H1 (cell line): ENCODE data around the gene CIITA. TPM values are rescaled to one million over a fixed set of nuclear protein-coding genes. Genes with fewer than 3 reads are reported as not detected.

Source experiments
- CTCF ChIA-PET: fragments of 300-600 bp; sonication (Branson Sonifier 250); formaldehyde crosslinking; loops from one replicate; lab custom pipeline; 2021; ENCODE audit not compliant: partially characterized antibody; lab: Charles Lee
- POLR2A ChIA-PET: fragments of 300-600 bp; sonication (Branson Sonifier 250); formaldehyde crosslinking; loops from one replicate; lab custom pipeline; 2021; ENCODE audit warnings: inconsistent platforms; ENCODE audit not compliant: partially characterized antibody; lab: Charles Lee
- DNase-seq, 2 experiments: peaks; one replicate each; pipeline versions ENCODE4 v3.0.0 to v3.0.0-alpha.2; 2010 to 2022; ENCODE audit warnings: low spot score in 2 of 2, low read depth in 1 of 2, mixed read lengths in 1 of 2
- FAIRE-seq: peaks from 2 replicates; lab custom pipeline; 2011; peaks lifted over from hg19 to GRCh38; lab: Jason Lieb, UNC
- H2AFZ ChIP-seq: 2 replicates; pipeline ENCODE4 v1.8.1; 2012; ENCODE audit warnings: low read length, inconsistent platforms
- H2AK5ac ChIP-seq: 2 replicates; pipeline ENCODE4 v1.6.1; 2013; ENCODE audit warnings: low read depth, low read length
- H2BK120ac ChIP-seq: replicated peaks from 2 replicates; pipeline ENCODE3; 2013; ENCODE audit warnings: low read depth, low read length, inconsistent platforms
- H2BK12ac ChIP-seq: 2 replicates; pipeline ENCODE4 v1.6.1; 2013; ENCODE audit warnings: low read depth, low read length
- H2BK15ac ChIP-seq: 2 replicates; pipeline ENCODE4 v1.6.1; 2013; ENCODE audit warnings: low read length
- H2BK20ac ChIP-seq: 2 replicates; pipeline ENCODE4 v1.6.1; 2013; ENCODE audit warnings: low read length
- H2BK5ac ChIP-seq: 2 replicates; pipeline ENCODE4 v1.6.1; 2013; ENCODE audit warnings: low read depth, low read length
- H3K14ac ChIP-seq: 2 replicates; pipeline ENCODE4 v1.6.1; 2013; ENCODE audit warnings: inconsistent platforms; ENCODE audit not compliant: insufficient read length
- H3K18ac ChIP-seq: 2 replicates; pipeline ENCODE4 v1.6.1; 2013; ENCODE audit warnings: low read length; ENCODE audit errors: extremely low read depth
- H3K23ac ChIP-seq: 2 replicates; pipeline ENCODE4 v1.6.1; 2013; ENCODE audit warnings: inconsistent platforms; ENCODE audit not compliant: insufficient read length
- H3K23me2 ChIP-seq: 2 replicates; pipeline ENCODE4 v1.6.1; 2013; ENCODE audit warnings: low read depth, low read length
- H3K27ac ChIP-seq: 2 replicates; pipeline ENCODE4 v1.6.1; 2011; ENCODE audit warnings: low read depth, low read length, inconsistent platforms
- H3K27me3 ChIP-seq, 4 experiments: replicated peaks in 1 of 4; 1 replicate in 1 of 4; 2 replicates in 3 of 4; pipeline versions ENCODE4 v1.6.1 to v1.8.1; 2011 to 2013; ENCODE audit warnings: low read length in 3 of 4, mild to moderate bottlenecking in 3 of 4, inconsistent platforms in 2 of 4, mixed read lengths in 2 of 4, moderate library complexity in 1 of 4; ENCODE audit not compliant: control insufficient read depth in 3 of 4, insufficient read depth in 3 of 4; ENCODE audit errors: extremely low read depth in 1 of 4
- H3K36me3 ChIP-seq, 4 experiments: 2 replicates each; pipeline versions ENCODE4 v1.6.1 to v1.8.1; 2011 to 2013; ENCODE audit warnings: mild to moderate bottlenecking in 4 of 4, low read length in 3 of 4, moderate library complexity in 2 of 4, control low read depth in 1 of 4, inconsistent platforms in 1 of 4; ENCODE audit not compliant: insufficient read depth in 4 of 4, control insufficient read depth in 2 of 4
- H3K4ac ChIP-seq: replicated peaks from 2 replicates; pipeline ENCODE3; 2013; ENCODE audit warnings: low read length, low read depth, mixed read lengths, inconsistent platforms; ENCODE audit not compliant: insufficient read length
- H3K4me1 ChIP-seq, 4 experiments: replicated peaks in 1 of 4; 1 replicate in 1 of 4; 2 replicates in 3 of 4; pipeline versions ENCODE4 v1.6.1 to v1.8.1; 2011 to 2013; ENCODE audit warnings: low read length in 3 of 4, inconsistent platforms in 2 of 4, mixed read lengths in 1 of 4; ENCODE audit not compliant: insufficient read depth in 4 of 4, control insufficient read depth in 3 of 4
- H3K4me2 ChIP-seq, 2 experiments: 2 replicates each; pipeline versions ENCODE4 v1.6.1 to v1.8.1; 2011 to 2013; ENCODE audit warnings: low read depth in 2 of 2, low read length in 2 of 2, control low read depth in 1 of 2, inconsistent platforms in 1 of 2, mild to moderate bottlenecking in 1 of 2; ENCODE audit not compliant: insufficient read depth in 1 of 2
- H3K4me3 ChIP-seq, 4 experiments: fragments of 200-600, 300-600 bp in 1 of 4; sonication (generic), shearing (Covaris generic), sonication (Bioruptor Twin) in 1 of 4; 2 replicates each; pipeline versions ENCODE4 v1.5.1 to v1.8.1; 2011 to 2016; ENCODE audit warnings: low read length in 4 of 4, low read depth in 3 of 4, control low read depth in 2 of 4, inconsistent platforms in 2 of 4, mild to moderate bottlenecking in 2 of 4, mixed read lengths in 1 of 4, moderate library complexity in 1 of 4; ENCODE audit not compliant: insufficient read depth in 2 of 4; ENCODE audit errors: extremely low read depth in 1 of 4
- H3K56ac ChIP-seq: replicated peaks from 2 replicates; pipeline ENCODE3; 2013; ENCODE audit warnings: low read depth, mild to moderate bottlenecking, mixed read lengths, low read length, inconsistent platforms; ENCODE audit not compliant: insufficient read length
- H3K79me1 ChIP-seq: 2 replicates; pipeline ENCODE4 v1.6.1; 2013; ENCODE audit warnings: low read depth, low read length, control low read depth
- H3K79me2 ChIP-seq, 2 experiments: 2 replicates each; pipeline versions ENCODE4 v1.6.1 to v1.8.1; 2012 to 2013; ENCODE audit warnings: low read length in 2 of 2, mild to moderate bottlenecking in 2 of 2, inconsistent platforms in 1 of 2; ENCODE audit not compliant: insufficient read depth in 2 of 2, control insufficient read depth in 1 of 2
- H3K9ac ChIP-seq, 4 experiments: replicated peaks in 1 of 4; 1 replicate in 1 of 4; 2 replicates in 3 of 4; pipeline versions ENCODE4 v1.6.1 to v1.8.1; 2011 to 2013; ENCODE audit warnings: low read depth in 3 of 4, low read length in 3 of 4, control low read depth in 2 of 4, mild to moderate bottlenecking in 2 of 4, moderate library complexity in 2 of 4, inconsistent platforms in 1 of 4; ENCODE audit errors: extremely low read depth in 1 of 4
- H3K9me3 ChIP-seq, 2 experiments: 2 replicates each; pipeline versions ENCODE4 v1.6.1 to v1.8.1; 2012 to 2013; ENCODE audit warnings: mild to moderate bottlenecking in 2 of 2, moderate library complexity in 2 of 2, control low read depth in 1 of 2, inconsistent platforms in 1 of 2, low read depth in 1 of 2, low read length in 1 of 2, mixed read lengths in 1 of 2; ENCODE audit not compliant: insufficient read depth in 2 of 2
- H4K20me1 ChIP-seq, 2 experiments: replicated peaks in 1 of 2; 2 replicates each; pipeline versions ENCODE3 to v1.8.1; 2011 to 2013; ENCODE audit warnings: inconsistent platforms in 2 of 2, low read length in 2 of 2, mild to moderate bottlenecking in 1 of 2; ENCODE audit not compliant: insufficient read depth in 2 of 2, control insufficient read depth in 1 of 2
- H4K5ac ChIP-seq: 2 replicates; pipeline ENCODE4 v1.6.1; 2013; ENCODE audit warnings: low read length, low read depth, mixed read lengths, inconsistent platforms; ENCODE audit not compliant: insufficient read length
- H4K8ac ChIP-seq: 2 replicates; pipeline ENCODE4 v1.8.0; 2013; ENCODE audit warnings: mild to moderate bottlenecking, moderate library complexity, low read length, inconsistent platforms; ENCODE audit not compliant: insufficient read depth; ENCODE audit errors: extremely low read depth
- H4K91ac ChIP-seq: replicated peaks from 2 replicates; pipeline ENCODE3; 2013; ENCODE audit warnings: low read length, mixed read lengths, inconsistent platforms; ENCODE audit not compliant: insufficient read length
- BACH1 ChIP-seq: IDR thresholded peaks from 2 replicates; pipeline ENCODE4 v1.6.1; 2012; ENCODE audit warnings: low read length, improper control_type of control experiment
- CTBP2 ChIP-seq: IDR thresholded peaks from 2 replicates; pipeline ENCODE4 v1.7.0; 2011; ENCODE audit warnings: borderline replicate concordance, mild to moderate bottlenecking, moderate library complexity, mixed read lengths, low read length; ENCODE audit not compliant: insufficient read depth, insufficient read length
- WGBS, 2 experiments: shearing (Covaris generic) in 1 of 2; methylation state at CpG; one replicate each; pipeline versions ENCODE4 v1.1.6 to v1.1.7; 2013 to 2015; ENCODE audit warnings: low lambda C conversion rate in 2 of 2, mixed read lengths in 2 of 2, inconsistent platforms in 1 of 2, low coverage in 1 of 2, missing lambda C conversion rate in 1 of 2; ENCODE audit not compliant: insufficient replicate concordance in 2 of 2, insufficient coverage in 1 of 2, insufficient read length in 1 of 2; ENCODE audit errors: extremely low coverage in 1 of 2, missing lambda C conversion rate in 1 of 2; 5-methylcytosine and 5-hydroxymethylcytosine counted together
- polyA plus RNA-seq, 7 experiments: library from polyadenylated mRNA; depleted of rRNA in 3 of 7; stranded (reverse) in 5 of 7; unstranded in 2 of 7; fragments of >200 nt in 5 of 7; fragments of 200-250 nt in 2 of 7; gene quantifications; 1 replicate in 5 of 7; 2 replicates in 1 of 7; 4 replicates in 1 of 7; pipeline versions ENCODE4 v1.2.1 to v1.2.3, GENCODE V29; 2011 to 2013; ENCODE audit warnings: missing spikeins in 2 of 7, mixed read lengths in 2 of 7
- total RNA-seq: library from RNA; stranded (reverse); fragmentation: NEBNext Ultra II Directional; extraction: Animal tissue kit (Norgen Biotek cat#: 25700); gene quantifications from 2 replicates; pipeline ENCODE4 v1.2.1, GENCODE V29; 2021
- TF ChIP-seq, protein P1 (sequence below): IDR thresholded peaks from 2 replicates; pipeline ENCODE4 v1.6.1; 2012; ENCODE audit warnings: inconsistent platforms

The CIITA gene
- total and polyA plus RNA-seq, 2 of the 8 experiments (the other 6 are each of a cell fraction or from before 2014, with no cell fraction given): 0.07 to 0.17 TPM

- no peaks in the 10 kb centered on the region for H3K27me3 ChIP-seq
- 89% methylated on average over 1 of the region's 1 CpG; no CpG with 5 or more reads in 1 of the 2 experiments for WGBS, 2 experiments
- no peak overlapping the region for H2AK5ac ChIP-seq
These were observed 26.0 kb downstream of the CIITA start for GRCh38 chr16:10902999-10903398.

More at GRCh38 chr16:10902999-10903398, 26.0 kb downstream of the CIITA start:
- H2BK15ac ChIP-seq: no peak overlapping the region
- no peak for DNase-seq
- FAIRE-seq: no peak
- no peak overlapping the region for H3K9ac ChIP-seq
- no peaks in the 10 kb centered on the region for H4K20me1 ChIP-seq
- peaks cover 0 to 3% (median 0%) of the 10 kb centered on the region in 4 experiments; a peak in 1 of 7 replicates for H3K4me1 ChIP-seq
- no peak overlapping the region for H2BK20ac ChIP-seq
- H3K56ac ChIP-seq: no peak overlapping the region
- no peaks in the 10 kb centered on the region for H3K9me3 ChIP-seq
- no peak overlapping the region for H3K4me2 ChIP-seq
- no peak overlapping the region for H2BK120ac ChIP-seq
- no peak overlapping the region for H3K14ac ChIP-seq
- H4K5ac ChIP-seq: no peak overlapping the region
- H4K91ac ChIP-seq: no peak overlapping the region
- POLR2A ChIA-PET: no interaction called here
- no peaks in the 10 kb centered on the region; the same call in 1 of the 2 replicates for H3K23me2 ChIP-seq
- no peak overlapping the region for H2BK12ac ChIP-seq
- no peak for TF ChIP-seq BACH1
- TF ChIP-seq, protein P1, sequence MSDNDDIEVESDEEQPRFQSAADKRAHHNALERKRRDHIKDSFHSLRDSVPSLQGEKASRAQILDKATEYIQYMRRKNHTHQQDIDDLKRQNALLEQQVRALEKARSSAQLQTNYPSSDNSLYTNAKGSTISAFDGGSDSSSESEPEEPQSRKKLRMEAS: no peak
- no peak for TF ChIP-seq CTBP2
- TF ChIP-seq, all 59 proteins: peak for 0
- Histone ChIP-seq H3K4ac (no peak overlapping the region), H3K79me2 (no peaks in the 10 kb centered on the region), H3K27ac (no peak overlapping the region), H2AFZ (no peak overlapping the region), H3K79me1 (no peaks in the 10 kb centered on the region), H3K36me3 (no peaks in the 10 kb centered on the region), H4K8ac (no peak overlapping the region), H2BK5ac (no peak overlapping the region), H3K4me3 (no peak overlapping the region), H3K18ac (no peak overlapping the region), H3K23ac (no peak overlapping the region)
- CTCF ChIA-PET: interaction anchor here (0.5 to 3.8 kb wide), 5 partner anchors 9 to 999 kb away, joined by 3 to 18 read pairs (median 3); no protein-coding TSS in a partner anchor
